ENCODE data around the gene CECR2. TPM values are rescaled to one million over a fixed set of nuclear protein-coding genes. Genes with fewer than 3 reads are reported as not detected.

Gene CECR2
- total RNA-seq, 1 experiment from 2014 or later = not detected

GRCh38 chr22:17390087-17390486 lies 20.8 kb downstream of the CECR2 start:
- Histone ChIP-seq H3K79me2 (ENCODE audit: low read length) (no peaks in the 10 kb centered on the region), H3K4me2 (ENCODE audit: low read length) (no peak overlapping the region), H3K4me3 (ENCODE audit: low read length) (no peak overlapping the region), H4K20me1 (ENCODE audit: low read length) (no peaks in the 10 kb centered on the region), H3K4me1 (ENCODE audit: insufficient read depth, low read length) (no peaks in the 10 kb centered on the region), H3K9me3 (ENCODE audit: low read length) (no peaks in the 10 kb centered on the region), H2AFZ (ENCODE audit: low read length) (no peak overlapping the region), H3K27me3 (ENCODE audit: low read length) (peaks cover 35% of the 10 kb centered on the region), H3K9ac (ENCODE audit: low read length) (no peak overlapping the region), H3F3A (ENCODE audit: low read length, unreplicated experiment) (no peaks in the 10 kb centered on the region), H3K27ac (ENCODE audit: low read length) (no peak overlapping the region), H3K9me2 (replicated peaks; ENCODE audit: low read length) (no peaks in the 10 kb centered on the region), H3K36me3 (ENCODE audit: low read depth, low read length) (no peaks in the 10 kb centered on the region)
- intact Hi-C loops (cut with micrococcal nuclease) = no loop called here
- DNase-seq (no peak), ATAC-seq (no peak)
- ChIA-PET POLR2A (ENCODE audit: unreplicated experiment) (no interaction called here), CTCF (no interaction called here)
- no TSS peak for BruUV-seq (replicated peaks)
- no peak for TF ChIP-seq EZH2phosphoT487 (IDR thresholded peaks at IDR 0.05; ENCODE audit: borderline replicate concordance, low read length)
- TF ChIP-seq CTCF (conservative IDR thresholded peaks at IDR 0.05; ENCODE audit: low read depth, low read length) = no peak
- no peak for TF ChIP-seq EZH2 (IDR thresholded peaks at IDR 0.05; ENCODE audit: low read length, unreplicated experiment)

GRCh38 chr22:17396516-17396915 lies 27.3 kb downstream of the CECR2 start:
- no peak overlapping the region for H3K4me3 ChIP-seq (ENCODE audit: low read length)
- no peaks in the 10 kb centered on the region for H3K79me2 ChIP-seq (ENCODE audit: low read length)
- CTCF ChIA-PET = no interaction called here
- H3K4me2 ChIP-seq (ENCODE audit: low read length) = no peak overlapping the region
- no TSS peak for BruUV-seq (replicated peaks)
- H2AFZ ChIP-seq (ENCODE audit: low read length) = no peak overlapping the region
- intact Hi-C loops (cut with micrococcal nuclease) = no loop called here
- no peaks in the 10 kb centered on the region for H3K9me2 ChIP-seq (replicated peaks; ENCODE audit: low read length)
- no peaks in the 10 kb centered on the region for H4K20me1 ChIP-seq (ENCODE audit: low read length)
- H3F3A ChIP-seq (ENCODE audit: low read length, unreplicated experiment) = no peaks in the 10 kb centered on the region
- no peak overlapping the region for H3K27ac ChIP-seq (ENCODE audit: low read length)
- DNase-seq (peak; percentile 35), ATAC-seq (no peak)
- no peaks in the 10 kb centered on the region for H3K27me3 ChIP-seq (ENCODE audit: low read length)
- POLR2A ChIA-PET (ENCODE audit: unreplicated experiment) = no interaction called here
- no peaks in the 10 kb centered on the region for H3K4me1 ChIP-seq (ENCODE audit: insufficient read depth, low read length)
- no peak for TF ChIP-seq CTCF (conservative IDR thresholded peaks at IDR 0.05; ENCODE audit: low read depth, low read length)
- no peak for TF ChIP-seq EZH2phosphoT487 (IDR thresholded peaks at IDR 0.05; ENCODE audit: borderline replicate concordance, low read length)
- no peak for TF ChIP-seq EZH2 (IDR thresholded peaks at IDR 0.05; ENCODE audit: low read length, unreplicated experiment)
- H3K9ac ChIP-seq (ENCODE audit: low read length) = no peak overlapping the region
- H3K36me3 ChIP-seq (ENCODE audit: low read depth, low read length) = no peaks in the 10 kb centered on the region
- H3K9me3 ChIP-seq (ENCODE audit: low read length) = no peaks in the 10 kb centered on the region

- CTCF ChIA-PET = no interaction called here
- no peaks in the 10 kb centered on the region for H3K27me3 ChIP-seq (ENCODE audit: low read length)
- no peak overlapping the region for H3K4me3 ChIP-seq (ENCODE audit: low read length)
- no peak for DNase-seq
- intact Hi-C loops (cut with micrococcal nuclease) = no loop called here
- no peak for TF ChIP-seq EZH2phosphoT487 (IDR thresholded peaks at IDR 0.05; ENCODE audit: borderline replicate concordance, low read length)
- no peak for TF ChIP-seq EZH2 (IDR thresholded peaks at IDR 0.05; ENCODE audit: low read length, unreplicated experiment)
- TF ChIP-seq CTCF (conservative IDR thresholded peaks at IDR 0.05; ENCODE audit: low read depth, low read length) = no peak
- H3K36me3 ChIP-seq (ENCODE audit: low read depth, low read length) = no peaks in the 10 kb centered on the region
- H4K20me1 ChIP-seq (ENCODE audit: low read length) = no peaks in the 10 kb centered on the region
- no TSS peak for BruUV-seq (replicated peaks)
- no peaks in the 10 kb centered on the region for H3K79me2 ChIP-seq (ENCODE audit: low read length)
- POLR2A ChIA-PET (ENCODE audit: unreplicated experiment) = no interaction called here
- no peaks in the 10 kb centered on the region for H3F3A ChIP-seq (ENCODE audit: low read length, unreplicated experiment)
- no peak overlapping the region for H3K9ac ChIP-seq (ENCODE audit: low read length)
- H3K27ac ChIP-seq (ENCODE audit: low read length) = no peak overlapping the region
- H3K9me2 ChIP-seq (replicated peaks; ENCODE audit: low read length) = no peaks in the 10 kb centered on the region
- H3K4me2 ChIP-seq (ENCODE audit: low read length) = no peak overlapping the region
- no peak for ATAC-seq
- H2AFZ ChIP-seq (ENCODE audit: low read length) = no peak overlapping the region
- no peaks in the 10 kb centered on the region for H3K4me1 ChIP-seq (ENCODE audit: insufficient read depth, low read length)
- no peaks in the 10 kb centered on the region for H3K9me3 ChIP-seq (ENCODE audit: low read length)
Measured at GRCh38 chr22:17397756-17398547, 28.7 kb downstream of the CECR2 start.
